ENCODE data around the gene KLK10.

KLK10 gene

DNA sequence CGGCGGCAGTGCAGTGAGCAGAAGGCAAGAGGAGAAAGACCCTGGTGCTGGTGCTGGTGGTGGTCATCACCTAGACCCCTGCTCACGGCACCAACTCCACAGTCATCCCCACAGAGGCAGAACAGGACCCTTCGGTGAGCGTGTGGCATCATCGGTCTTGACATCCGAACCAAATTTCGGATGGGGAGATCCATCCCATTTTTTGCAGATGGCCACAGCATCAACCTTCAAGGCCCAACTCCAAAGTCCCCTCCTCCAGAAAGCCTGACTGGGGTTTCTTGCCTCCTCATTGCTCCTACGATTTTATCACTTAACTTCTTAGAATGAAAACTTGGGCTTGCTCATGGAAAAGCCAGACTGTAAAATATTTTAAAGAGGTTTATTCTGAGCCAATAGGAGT, 24.0 kb upstream of the KLK10 start:
- Histone ChIP-seq H3K9ac (ENCODE audit: low read length) (no peak overlapping the region), H3K4me3 (ENCODE audit: low read depth in 1 of 2, low read length in 2 of 2) (no peak overlapping the region), H3K9me3 (ENCODE audit: low read length) (no peaks in the 10 kb centered on the region), H3K27ac (ENCODE audit: low read depth, low read length) (no peak overlapping the region), H3K4me1 (ENCODE audit: insufficient read depth, low read length) (no peaks in the 10 kb centered on the region), H3K27me3 (ENCODE audit: control insufficient read depth in 1 of 2, insufficient read depth in 2 of 2, low read length in 2 of 2) (no peaks in the 10 kb centered on the region), H3K36me3 (ENCODE audit: insufficient read depth, low read length) (no peaks in the 10 kb centered on the region)

DNA sequence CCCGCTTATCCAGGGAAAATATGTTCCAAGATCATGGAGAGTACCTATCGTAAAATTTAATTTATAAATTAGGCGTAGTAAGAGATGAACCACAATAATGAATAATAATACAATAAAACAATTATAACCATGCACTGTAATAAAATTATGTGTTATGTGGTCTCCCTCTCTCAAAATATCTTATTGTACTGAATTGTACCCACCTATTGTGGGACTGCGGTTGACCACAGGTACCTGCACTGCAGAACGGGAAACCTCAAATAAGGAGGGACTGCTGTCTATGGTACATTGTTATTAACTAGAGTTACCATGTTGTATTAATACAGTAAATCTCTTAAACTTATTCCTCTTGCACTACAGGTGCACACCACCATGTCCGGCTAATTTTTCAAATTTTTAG, 20.6 kb upstream of the KLK10 start:
- Histone ChIP-seq H3K27me3 (ENCODE audit: control insufficient read depth in 1 of 2, insufficient read depth in 2 of 2, low read length in 2 of 2) (peaks cover 0 to under 1% of the 10 kb centered on the region in 2 donors), H3K4me3 (ENCODE audit: low read depth in 1 of 2, low read length in 2 of 2) (no peak overlapping the region), H3K4me1 (ENCODE audit: insufficient read depth, low read length) (no peaks in the 10 kb centered on the region), H3K9me3 (ENCODE audit: low read length) (no peaks in the 10 kb centered on the region), H3K27ac (ENCODE audit: low read depth, low read length) (no peak overlapping the region), H3K36me3 (ENCODE audit: insufficient read depth, low read length) (no peaks in the 10 kb centered on the region), H3K9ac (ENCODE audit: low read length) (no peak overlapping the region)

- Histone ChIP-seq H3K9ac (ENCODE audit: low read length) (no peak overlapping the region), H3K4me3 (ENCODE audit: low read depth in 1 of 2, low read length in 2 of 2) (no peak overlapping the region), H3K4me1 (ENCODE audit: insufficient read depth, low read length) (no peaks in the 10 kb centered on the region), H3K9me3 (ENCODE audit: low read length) (no peaks in the 10 kb centered on the region), H3K27ac (ENCODE audit: low read depth, low read length) (no peak overlapping the region), H3K27me3 (ENCODE audit: control insufficient read depth in 1 of 2, insufficient read depth in 2 of 2, low read length in 2 of 2) (peaks cover 0 to 4% of the 10 kb centered on the region in 2 donors), H3K36me3 (ENCODE audit: insufficient read depth, low read length) (no peaks in the 10 kb centered on the region)
Observed at GRCh38 chr19:51036519-51036918, 17.0 kb upstream of the KLK10 start.

- no peak within 1 kb of the TSS for H3K9ac ChIP-seq (ENCODE audit: low read length)
- no peaks in the 10 kb centered on the region for H3K4me1 ChIP-seq (ENCODE audit: insufficient read depth, low read length)
- H3K27me3 ChIP-seq (ENCODE audit: control insufficient read depth in 1 of 2, insufficient read depth in 2 of 2, low read length in 2 of 2) = peaks cover 0 to 4% of the 10 kb centered on the region in 2 donors
Observed at GRCh38 chr19:51034704-51035103, 15.2 kb upstream of the KLK10 start, which contains the start of gene KLK12. Gene KLK12 (minus strand): TSS chr19:51035002. CDS start chr19:51034621, 381 bp downstream.

DNA sequence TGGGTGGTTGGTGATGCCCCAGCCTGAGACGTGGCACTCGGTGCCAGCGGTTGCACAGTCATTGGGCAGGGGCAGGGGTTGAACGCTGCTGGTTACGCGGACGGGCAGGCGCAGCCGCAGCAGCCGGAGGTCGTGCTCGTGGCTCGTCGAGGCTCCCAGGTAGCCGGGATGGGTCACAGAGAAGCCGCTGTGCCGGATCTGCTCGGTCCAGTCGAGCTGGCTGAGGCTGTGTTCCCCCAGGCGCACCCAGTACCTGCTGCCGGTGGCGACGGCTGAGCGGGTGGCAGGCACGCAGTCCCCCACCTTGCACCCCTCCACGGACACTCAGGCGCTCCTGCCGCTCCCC, 12.3 kb upstream of the KLK10 start:
- no peaks in the 10 kb centered on the region for H3K4me1 ChIP-seq (ENCODE audit: insufficient read depth, low read length)
- H3K9ac ChIP-seq (ENCODE audit: low read length) = no peak overlapping the region
- H3K9me3 ChIP-seq (ENCODE audit: low read length) = no peaks in the 10 kb centered on the region
- peaks cover 0 to 9% of the 10 kb centered on the region in 2 donors for H3K27me3 ChIP-seq (ENCODE audit: control insufficient read depth in 1 of 2, insufficient read depth in 2 of 2, low read length in 2 of 2)
- no peak overlapping the region for H3K27ac ChIP-seq (ENCODE audit: low read depth, low read length)
- H3K4me3 ChIP-seq (ENCODE audit: low read depth in 1 of 2, low read length in 2 of 2) = no peak overlapping the region
- no peaks in the 10 kb centered on the region for H3K36me3 ChIP-seq (ENCODE audit: insufficient read depth, low read length)

More at GRCh38 chr19:51034704-51035103, 15.2 kb upstream of the KLK10 start, which contains the start of gene KLK12:
- no peaks in the 10 kb centered on the region for H3K9me3 ChIP-seq (ENCODE audit: low read length)
- no peak within 1 kb of the TSS for H3K4me3 ChIP-seq (ENCODE audit: low read depth in 1 of 2, low read length in 2 of 2)
- H3K36me3 ChIP-seq (ENCODE audit: insufficient read depth, low read length) = no peaks in the 10 kb centered on the region
- no peak within 1 kb of the TSS for H3K27ac ChIP-seq (ENCODE audit: low read depth, low read length)

- no peak overlapping the region for H3K27ac ChIP-seq (ENCODE audit: low read depth, low read length)
- H3K9ac ChIP-seq (ENCODE audit: low read length) = no peak overlapping the region
- no peaks in the 10 kb centered on the region for H3K9me3 ChIP-seq (ENCODE audit: low read length)
- peaks cover 0 to 11% of the 10 kb centered on the region in 2 donors for H3K27me3 ChIP-seq (ENCODE audit: control insufficient read depth in 1 of 2, insufficient read depth in 2 of 2, low read length in 2 of 2)
- no peaks in the 10 kb centered on the region for H3K4me1 ChIP-seq (ENCODE audit: insufficient read depth, low read length)
- H3K36me3 ChIP-seq (ENCODE audit: insufficient read depth, low read length) = no peaks in the 10 kb centered on the region
- no peak overlapping the region for H3K4me3 ChIP-seq (ENCODE audit: low read depth in 1 of 2, low read length in 2 of 2)
Observed at GRCh38 chr19:51031220-51031879, 11.8 kb upstream of the KLK10 start.

DNA sequence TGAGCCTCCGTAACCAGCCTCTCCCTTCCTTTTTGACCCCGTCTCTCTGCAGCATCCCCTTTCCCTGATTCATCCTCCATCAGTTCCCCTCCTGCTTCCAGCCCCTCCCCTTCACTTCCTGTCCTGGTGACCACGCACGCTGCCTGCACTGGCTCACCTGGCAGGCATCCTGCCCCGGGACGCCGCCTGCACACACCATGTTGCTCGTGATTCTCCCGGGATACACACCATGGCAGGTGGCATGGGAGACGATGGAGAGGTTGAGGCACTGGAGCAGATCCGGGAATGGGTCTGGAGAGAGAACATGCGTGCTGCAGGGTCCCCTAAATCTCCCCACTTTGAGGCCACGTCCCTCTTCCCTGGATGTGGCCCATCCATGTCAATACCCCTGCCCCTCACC, 11.1 kb upstream of the KLK10 start:
- H3K27me3 ChIP-seq (ENCODE audit: control insufficient read depth in 1 of 2, insufficient read depth in 2 of 2, low read length in 2 of 2) = peaks cover 0 to 16% of the 10 kb centered on the region in 2 donors
- H3K27ac ChIP-seq (ENCODE audit: low read depth, low read length) = no peak overlapping the region
- no peak overlapping the region for H3K4me3 ChIP-seq (ENCODE audit: low read depth in 1 of 2, low read length in 2 of 2)
- no peaks in the 10 kb centered on the region for H3K4me1 ChIP-seq (ENCODE audit: insufficient read depth, low read length)
- no peaks in the 10 kb centered on the region for H3K36me3 ChIP-seq (ENCODE audit: insufficient read depth, low read length)
- no peaks in the 10 kb centered on the region for H3K9me3 ChIP-seq (ENCODE audit: low read length)
- H3K9ac ChIP-seq (ENCODE audit: low read length) = no peak overlapping the region

DNA sequence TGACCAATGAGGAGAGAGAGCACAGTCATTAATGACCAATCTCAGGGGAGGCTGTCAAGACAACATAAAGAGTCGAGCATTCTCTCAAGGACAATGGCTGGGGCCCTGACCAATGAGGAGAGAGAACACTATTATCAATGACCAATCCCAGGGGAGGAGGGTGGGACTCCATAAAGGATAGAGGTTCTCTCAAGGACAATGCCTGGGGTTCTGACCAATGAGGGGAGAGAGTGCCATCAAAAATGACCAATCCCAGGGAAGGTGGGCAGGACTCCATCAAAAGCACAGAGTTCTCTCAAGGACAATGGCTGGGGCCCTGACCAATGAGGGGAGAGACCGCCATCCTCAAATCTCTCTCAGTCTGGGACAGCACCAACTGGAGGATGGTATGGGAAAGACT, 10.2 kb upstream of the KLK10 start:
- H3K4me3 ChIP-seq (ENCODE audit: low read depth in 1 of 2, low read length in 2 of 2) = no peak overlapping the region
- no peak overlapping the region for H3K9ac ChIP-seq (ENCODE audit: low read length)
- no peaks in the 10 kb centered on the region for H3K9me3 ChIP-seq (ENCODE audit: low read length)
- H3K4me1 ChIP-seq (ENCODE audit: insufficient read depth, low read length) = no peaks in the 10 kb centered on the region
- no peak overlapping the region for H3K27ac ChIP-seq (ENCODE audit: low read depth, low read length)
- no peaks in the 10 kb centered on the region for H3K36me3 ChIP-seq (ENCODE audit: insufficient read depth, low read length)
- H3K27me3 ChIP-seq (ENCODE audit: control insufficient read depth in 1 of 2, insufficient read depth in 2 of 2, low read length in 2 of 2) = peaks cover 0 to 21% of the 10 kb centered on the region in 2 donors

- H3K27ac ChIP-seq (ENCODE audit: low read depth, low read length) = no peak overlapping the region
Observed at GRCh38 chr19:51027873-51028272, 8.4 kb upstream of the KLK10 start.

DNA sequence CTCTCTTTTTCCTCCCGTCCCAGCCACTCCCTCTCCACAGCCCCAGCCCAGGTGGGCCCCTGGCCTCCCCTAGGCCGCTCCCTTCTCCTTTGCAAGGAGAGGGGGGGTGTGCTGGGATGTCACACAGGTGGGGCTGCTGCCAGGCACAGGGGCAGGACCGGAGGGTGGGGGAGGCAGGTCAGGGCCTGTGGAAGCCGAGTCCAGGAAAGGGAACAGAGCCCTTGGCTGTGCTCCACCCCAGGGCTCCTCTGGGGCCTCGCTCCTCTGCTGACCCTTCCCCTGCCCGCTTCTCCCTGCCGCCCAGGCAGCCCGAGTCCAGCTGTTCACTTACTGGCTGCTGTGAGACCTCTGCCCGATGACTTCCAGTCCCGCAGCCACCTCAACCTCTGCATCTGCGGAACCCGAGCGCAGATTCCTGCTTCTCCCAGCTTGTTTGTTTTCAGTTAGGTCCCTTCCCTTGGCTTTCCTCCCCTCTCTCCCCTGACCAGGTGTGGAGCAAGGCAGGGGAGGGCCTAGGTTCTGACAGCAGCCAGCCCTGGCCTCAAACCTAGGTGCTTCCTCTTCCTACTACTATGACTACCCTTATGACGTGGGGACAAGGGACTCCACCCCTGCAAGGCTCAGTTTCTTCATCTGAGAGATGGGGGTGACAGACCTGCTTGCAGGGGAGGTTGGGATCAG, 7.8 kb upstream of the KLK10 start:
- H3K9me3 ChIP-seq (ENCODE audit: low read length) = no peaks in the 10 kb centered on the region
- H3K4me1 ChIP-seq (ENCODE audit: insufficient read depth, low read length) = no peaks in the 10 kb centered on the region
- H3K27me3 ChIP-seq (ENCODE audit: control insufficient read depth in 1 of 2, insufficient read depth in 2 of 2, low read length in 2 of 2) = peaks cover 8 to 21% of the 10 kb centered on the region in 2 donors
- no peak overlapping the region for H3K27ac ChIP-seq (ENCODE audit: low read depth, low read length)
- no peaks in the 10 kb centered on the region for H3K36me3 ChIP-seq (ENCODE audit: insufficient read depth, low read length)
- no peak overlapping the region for H3K9ac ChIP-seq (ENCODE audit: low read length)
- no peak overlapping the region for H3K4me3 ChIP-seq (ENCODE audit: low read depth in 1 of 2, low read length in 2 of 2)

More at GRCh38 chr19:51027873-51028272, 8.4 kb upstream of the KLK10 start:
- Histone ChIP-seq H3K36me3 (ENCODE audit: insufficient read depth, low read length) (no peaks in the 10 kb centered on the region), H3K9ac (ENCODE audit: low read length) (no peak overlapping the region), H3K27me3 (ENCODE audit: control insufficient read depth in 1 of 2, insufficient read depth in 2 of 2, low read length in 2 of 2) (peaks cover 8 to 21% of the 10 kb centered on the region in 2 donors), H3K4me3 (ENCODE audit: low read depth in 1 of 2, low read length in 2 of 2) (no peak overlapping the region), H3K4me1 (ENCODE audit: insufficient read depth, low read length) (no peaks in the 10 kb centered on the region), H3K9me3 (ENCODE audit: low read length) (no peaks in the 10 kb centered on the region)

DNA sequence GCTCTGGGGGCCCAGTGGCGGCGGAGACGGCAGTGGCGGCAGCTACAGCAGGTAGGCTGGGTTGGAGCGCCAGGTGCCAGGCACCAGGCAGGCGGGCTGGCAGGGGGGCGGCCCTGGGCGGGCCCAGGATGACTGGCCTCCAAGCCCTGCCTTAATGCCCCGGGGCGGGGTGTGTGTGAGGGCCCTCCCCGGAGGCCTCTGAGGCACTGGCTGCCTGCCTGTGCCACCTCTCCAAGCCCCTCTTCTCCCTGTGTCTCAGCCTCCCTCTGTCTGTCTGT, 7.0 kb upstream of the KLK10 start, which contains the start of gene KLK11:
Gene KLK11, minus strand, starts transcription at position 63 of the 278 bp plus-strand sequence. CDS start 985 bp downstream, outside the sequence.
- H3K4me3 ChIP-seq (ENCODE audit: low read depth in 1 of 2, low read length in 2 of 2) = no peak within 1 kb of the TSS
- no peak within 1 kb of the TSS for H3K27ac ChIP-seq (ENCODE audit: low read depth, low read length)
- H3K36me3 ChIP-seq (ENCODE audit: insufficient read depth, low read length) = no peaks in the 10 kb centered on the region
- H3K27me3 ChIP-seq (ENCODE audit: control insufficient read depth in 1 of 2, insufficient read depth in 2 of 2, low read length in 2 of 2) = peaks cover 8 to 21% of the 10 kb centered on the region in 2 donors
- H3K9ac ChIP-seq (ENCODE audit: low read length) = no peak within 1 kb of the TSS
- no peaks in the 10 kb centered on the region for H3K4me1 ChIP-seq (ENCODE audit: insufficient read depth, low read length)
- H3K9me3 ChIP-seq (ENCODE audit: low read length) = no peaks in the 10 kb centered on the region
